DMS 273 treated with DMSO at 0.1 percent for 48 hours (cell line): Measurements from ENCODE around the gene FGR.
"Not testable (repeated sequence)": the region's sequence is repeated elsewhere in the genome, so short reads cannot be mapped to it uniquely, and the experiment has no call there.

Experiments used
- DNase-seq: peaks from one replicate; lab custom pipeline; 2025; lab: John Stamatoyannopoulos, UW

The FGR gene

DNA sequence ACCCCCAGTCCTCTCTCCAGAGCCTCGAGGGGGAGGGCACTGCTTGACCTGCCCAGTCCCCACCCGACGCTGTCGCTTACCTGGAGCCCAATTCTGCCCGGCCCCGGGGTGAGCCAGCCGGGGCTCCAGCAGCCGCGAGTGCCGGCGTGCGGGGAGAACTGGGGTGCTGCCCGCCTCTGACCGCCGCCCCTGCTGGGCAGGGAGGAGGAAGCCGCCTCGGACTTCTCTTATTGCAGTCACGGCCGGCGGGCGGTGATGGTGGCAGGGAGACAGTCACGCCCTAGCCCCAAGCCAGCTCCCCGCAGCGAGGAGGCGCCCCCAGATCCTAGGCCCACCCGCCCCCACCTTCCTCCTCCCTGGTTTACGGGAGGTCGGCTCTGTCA is at the start of gene FGR:
FGR (minus strand) TSS at position 201 of the 383 bp plus-strand sequence. CDS start 11,269 bp downstream, outside the sequence.
- no peak for DNase-seq

DNA sequence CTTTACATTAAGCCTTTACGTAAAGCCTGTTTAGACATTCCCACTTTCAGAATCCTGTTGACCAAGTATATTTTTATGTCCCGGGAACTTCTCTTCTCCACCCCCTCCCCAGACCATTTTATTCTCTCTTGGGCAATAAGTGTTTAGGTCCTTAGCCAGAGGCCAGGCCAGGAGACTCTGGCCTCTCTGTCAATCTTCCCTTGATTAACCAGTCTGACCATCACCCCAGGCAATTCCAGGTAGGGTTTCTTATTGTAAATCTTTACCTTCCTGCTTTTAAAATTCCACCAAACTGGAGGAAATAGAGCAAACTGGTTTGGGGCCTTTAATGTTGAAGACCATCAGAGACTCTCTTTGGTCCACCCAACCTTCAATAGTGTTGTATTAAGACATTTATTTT is 49.2 kb upstream of the FGR start:
- DNase-seq, result no peak

DNA sequence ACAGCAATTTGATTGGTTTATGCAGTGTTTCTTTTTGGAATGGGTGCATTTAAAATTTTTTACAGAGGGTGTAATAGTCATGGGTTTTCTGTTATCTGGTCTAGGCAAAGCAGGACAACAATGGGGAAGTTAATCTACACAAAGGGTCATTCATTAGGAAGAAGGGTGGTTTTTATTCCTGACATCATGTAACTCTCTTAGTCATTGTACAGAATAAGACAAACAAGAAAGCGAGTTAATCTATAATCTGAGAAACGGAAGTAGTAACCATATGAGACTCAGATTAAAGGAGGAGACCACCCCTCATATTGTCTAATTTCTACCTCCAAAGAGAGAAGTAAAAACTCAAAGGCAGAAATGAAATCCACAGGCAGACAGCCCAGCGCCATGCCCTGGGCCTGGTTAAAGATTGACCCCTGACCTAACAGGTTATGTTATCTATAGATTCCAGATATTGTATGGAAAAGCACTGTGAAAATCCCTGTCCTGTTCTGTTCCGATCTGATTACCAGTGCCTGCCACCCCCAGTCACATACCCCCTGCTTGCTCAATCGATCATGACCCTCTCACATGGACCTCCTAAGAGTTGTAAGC is 47.5 kb upstream of the FGR start:
- DNase-seq, result no peak

DNA sequence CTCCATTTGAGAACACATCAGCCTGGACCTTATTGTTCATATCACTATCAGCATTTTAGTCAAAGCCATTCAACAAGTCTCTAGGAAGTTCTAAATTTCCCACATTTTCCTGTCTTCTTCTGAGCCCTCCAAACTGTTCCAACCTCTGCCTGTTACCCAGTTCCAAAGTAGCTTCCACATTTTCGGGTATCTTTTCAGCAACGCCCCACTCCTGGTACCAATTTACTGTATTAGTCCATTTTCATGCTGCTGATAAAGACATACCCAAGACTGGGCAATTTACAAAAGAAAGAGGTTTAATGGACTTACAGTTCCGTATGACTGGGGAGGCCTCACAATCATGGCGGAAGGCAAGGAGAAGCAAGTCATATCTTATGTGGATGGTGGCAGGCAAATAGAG is 46.6 kb upstream of the FGR start:
- DNase-seq, result not testable (repeated sequence)

DNA sequence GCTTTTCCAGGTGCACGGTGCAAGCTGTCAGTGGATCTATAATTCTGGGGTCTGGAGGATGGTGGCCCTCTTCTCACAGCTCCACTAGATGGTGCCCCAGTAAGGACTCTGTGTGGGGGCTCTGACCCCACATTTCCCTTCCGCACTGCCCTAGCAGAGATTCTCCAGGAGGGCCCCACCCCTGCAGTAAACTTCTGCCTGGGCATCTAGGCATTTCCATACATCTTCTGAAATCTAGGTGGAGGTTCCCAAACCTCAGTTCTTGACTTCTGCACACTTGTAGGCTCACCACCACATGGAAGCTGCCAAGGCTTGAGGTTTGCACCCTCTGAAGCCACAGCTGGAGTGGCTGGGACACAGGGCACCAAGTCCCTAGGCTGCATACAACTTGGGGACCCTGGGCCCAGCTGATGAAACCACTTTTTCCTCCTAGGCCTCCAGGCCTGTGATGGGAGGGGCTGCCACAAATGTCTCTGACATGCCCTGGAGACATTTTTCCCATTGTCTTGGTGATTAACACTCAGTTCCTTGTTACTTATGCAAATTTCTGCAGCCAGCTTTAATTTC is 45.3 kb upstream of the FGR start:
- DNase-seq, result not testable (repeated sequence)

DNA sequence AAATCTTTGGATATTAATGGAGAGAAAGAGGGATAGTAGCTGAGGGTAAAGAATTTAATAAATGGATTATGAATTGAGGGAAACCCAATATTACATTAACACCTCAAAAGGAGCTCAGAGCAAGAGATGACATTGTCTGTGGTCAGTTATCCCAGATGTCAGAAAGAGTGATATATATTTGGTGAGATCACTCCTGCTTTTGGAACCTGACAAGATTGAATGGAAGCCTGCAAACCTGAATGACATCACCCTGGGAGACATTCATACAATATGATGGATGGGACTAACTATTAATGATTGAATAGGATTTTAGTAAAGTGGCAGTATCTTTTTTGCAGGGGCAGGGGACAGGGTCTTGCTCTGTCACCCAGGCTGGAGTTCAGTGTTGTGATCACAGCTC is 43.8 kb upstream of the FGR start:
- no peak for DNase-seq

DNA sequence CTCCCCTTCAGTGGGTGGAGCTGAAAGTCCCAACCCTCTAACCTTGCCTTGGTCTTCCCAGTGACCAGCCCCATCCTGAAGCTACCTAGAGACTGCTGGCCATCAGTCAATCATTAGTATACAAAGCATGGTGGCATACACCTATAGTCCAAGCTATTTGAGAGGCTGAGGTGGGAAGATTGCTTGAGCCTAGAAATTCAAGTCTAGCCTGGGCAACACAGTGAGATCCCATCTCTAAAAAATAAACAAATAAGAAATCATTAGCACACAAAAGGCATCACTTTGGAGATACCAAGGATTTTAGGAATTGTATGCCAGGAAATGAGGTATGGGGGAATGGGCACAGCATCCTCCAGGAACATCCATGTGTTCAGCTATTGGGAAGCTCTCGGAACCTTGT is 41.4 kb upstream of the FGR start:
- no peak for DNase-seq

DNA sequence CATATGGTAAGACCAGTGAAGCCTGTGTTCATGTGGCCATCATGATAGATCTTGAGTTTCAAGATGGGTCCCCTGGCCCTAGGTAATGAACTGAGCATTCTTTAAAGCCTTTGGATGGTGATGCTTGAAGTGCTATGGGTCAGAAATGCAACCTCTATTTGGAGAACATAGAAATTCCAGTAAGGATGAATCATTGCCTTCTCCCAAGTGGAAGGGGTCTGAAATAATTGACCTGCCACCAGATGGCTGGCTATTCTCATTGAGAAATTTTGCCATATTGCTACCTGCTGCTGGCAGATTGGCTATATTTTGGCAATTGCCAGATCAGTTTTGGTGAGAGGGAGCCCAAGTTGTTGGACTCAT is 37.7 kb upstream of the FGR start:
- no peak for DNase-seq

DNA sequence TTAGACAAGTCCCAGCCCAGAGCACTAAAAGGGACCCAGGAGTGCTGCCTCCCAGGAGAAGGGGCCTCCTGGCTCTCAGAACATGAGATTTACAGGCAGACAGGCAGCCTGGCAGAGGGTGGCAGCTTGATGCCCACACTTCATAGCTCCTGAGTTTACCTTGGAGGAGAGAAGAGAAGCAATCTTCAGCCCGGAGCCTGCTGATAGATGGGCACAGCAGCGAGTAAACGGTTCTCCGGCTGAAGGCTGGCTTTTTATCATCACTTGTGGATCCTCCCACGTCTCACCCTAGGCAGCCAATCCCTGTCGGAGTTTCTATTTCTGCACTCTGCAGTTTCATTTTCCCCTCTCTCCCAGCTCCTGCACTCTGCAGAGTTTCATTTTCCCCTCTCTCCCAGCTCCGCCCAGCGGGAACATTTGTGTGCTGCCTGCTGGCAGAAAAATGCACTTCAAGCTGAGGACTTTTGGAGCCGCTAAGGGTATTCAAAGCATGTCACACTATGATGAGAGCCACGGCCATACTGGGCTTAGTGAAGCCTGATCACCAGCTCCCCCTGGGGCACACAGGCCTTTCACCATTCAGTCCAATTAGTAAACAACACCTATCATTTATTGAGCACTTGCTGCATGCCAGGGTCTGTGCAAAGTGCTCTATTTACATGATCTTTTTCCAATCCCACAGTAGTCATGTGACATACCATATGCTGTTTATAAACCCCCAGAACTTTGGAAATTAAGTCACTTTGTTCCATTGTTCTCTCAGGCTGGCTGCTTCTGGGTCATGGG is 37.2 kb upstream of the FGR start, which contains the start of gene IFI6:
IFI6 (minus strand) TSS at position 229 of the 786 bp plus-strand sequence. CDS start 2,878 bp downstream, outside the sequence.
- DNase-seq, result peak; percentile 98

DNA sequence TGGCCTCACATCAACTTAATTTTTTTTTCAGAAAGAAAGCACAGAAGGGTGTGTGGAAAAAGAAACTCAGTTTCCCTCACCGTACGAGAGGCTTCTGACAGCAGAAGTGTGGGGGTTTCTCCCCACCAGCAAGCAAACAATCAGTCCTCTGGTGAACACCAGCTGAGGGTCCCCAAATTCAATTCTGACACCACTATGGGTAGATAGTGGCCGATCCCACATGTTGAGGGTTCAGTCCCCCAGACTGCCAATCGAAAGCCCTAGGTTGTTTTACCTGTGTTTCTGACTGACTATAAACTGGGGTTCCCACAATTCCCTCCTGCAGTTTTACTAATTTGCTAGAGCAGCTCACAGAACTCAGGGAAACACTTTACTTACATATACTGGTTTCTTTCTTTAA is 34.9 kb upstream of the FGR start:
- DNase-seq, result no peak

DNA sequence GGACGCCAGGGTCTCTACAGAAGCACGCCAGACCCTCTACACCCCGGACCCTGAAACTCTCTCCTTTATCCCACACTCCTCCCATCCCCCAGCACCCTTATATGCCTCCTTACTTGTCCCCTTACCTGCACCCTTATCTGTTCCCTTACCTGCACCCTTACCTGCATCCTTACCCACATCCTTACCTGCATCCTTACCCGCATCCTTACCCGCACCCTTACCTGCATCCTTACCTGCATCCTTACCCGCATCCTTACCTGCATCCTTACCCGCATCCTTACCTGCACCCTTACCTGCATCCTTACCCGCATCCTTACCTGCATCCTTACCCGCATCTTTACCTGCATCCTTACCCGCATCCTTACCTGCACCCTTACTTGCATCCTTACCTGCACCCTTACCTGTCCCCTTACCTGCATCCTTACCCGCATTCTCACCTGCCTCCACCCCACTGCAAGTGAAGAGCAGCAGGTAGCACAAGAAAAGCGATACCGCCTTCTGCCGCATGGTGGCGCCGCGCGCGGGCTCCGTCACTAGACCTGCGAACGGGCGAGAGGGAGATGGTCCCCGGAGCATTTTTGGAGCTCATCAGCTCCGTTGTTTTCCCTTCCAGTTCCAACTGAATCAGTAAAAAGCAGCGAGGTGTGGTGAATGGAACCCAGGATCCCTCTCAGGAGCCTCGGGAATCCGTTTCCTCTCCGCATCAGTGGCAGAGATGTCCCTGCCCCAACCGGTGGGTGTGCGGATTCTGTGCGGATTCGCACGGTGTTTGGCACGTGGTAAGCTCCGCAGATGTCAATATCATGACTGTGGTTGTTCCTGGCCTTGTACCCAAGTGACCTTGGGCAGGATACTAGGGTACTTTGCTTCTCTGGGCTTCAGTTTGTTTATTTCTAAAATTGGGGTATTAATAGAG is 34.1 kb upstream of the FGR start:
- DNase-seq, result no peak

DNA sequence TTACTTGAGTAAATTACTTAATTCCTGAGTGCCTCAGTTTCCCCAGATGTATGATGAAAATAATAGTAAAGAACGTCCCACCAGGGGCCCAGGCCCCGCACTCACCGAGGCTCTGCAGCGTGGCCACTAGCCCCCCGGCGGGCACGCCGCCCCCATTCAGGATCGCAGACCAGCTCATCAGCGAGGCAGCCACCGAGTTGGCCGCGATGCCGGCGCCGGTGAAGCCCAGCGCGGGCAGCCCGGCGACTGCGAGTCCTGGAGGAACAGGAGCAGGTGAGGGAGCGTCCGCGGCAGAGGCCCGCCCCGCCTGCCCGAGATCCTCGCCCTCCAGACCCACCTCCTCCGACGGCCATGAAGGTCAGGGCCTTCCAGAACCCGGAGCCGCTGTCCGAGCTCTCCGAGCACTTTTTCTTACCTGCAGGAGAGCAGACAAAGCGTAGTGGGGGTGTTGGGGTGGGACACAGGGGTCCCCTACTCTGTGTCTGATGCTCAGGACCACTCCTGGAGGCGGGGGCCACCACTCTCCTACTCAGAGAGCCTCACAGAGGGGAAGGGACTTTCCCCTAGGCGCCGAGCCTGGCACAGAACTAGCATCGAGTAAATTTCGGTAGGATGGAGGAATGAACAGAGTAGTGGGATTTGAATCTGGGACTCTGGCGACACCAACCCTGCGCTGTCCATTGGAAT is 33.3 kb upstream of the FGR start:
- DNase-seq, result no peak

DNA sequence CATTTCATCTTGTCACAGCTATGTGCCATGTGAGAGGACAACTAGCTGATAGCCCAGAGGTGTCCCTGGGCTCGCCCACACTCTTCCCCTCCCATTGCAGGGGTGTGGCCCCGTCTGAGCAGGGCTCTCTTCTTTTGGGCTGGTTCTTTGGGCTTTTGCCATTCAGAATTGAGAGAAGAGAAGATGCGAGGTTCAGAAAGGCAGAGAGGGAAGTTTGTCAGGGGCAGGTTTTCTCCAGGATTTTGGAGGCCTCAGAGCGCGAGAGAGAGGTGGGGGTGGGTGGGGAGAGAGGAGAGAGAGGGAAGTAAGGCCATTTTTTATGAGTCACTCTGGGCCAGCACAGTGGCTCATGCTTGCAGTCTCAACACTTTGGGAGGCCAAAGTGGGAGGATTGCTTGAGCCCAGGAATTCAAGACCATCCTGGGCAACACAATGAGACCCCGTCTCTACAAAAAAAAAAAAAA is 31.8 kb upstream of the FGR start:
- no peak for DNase-seq

DNA sequence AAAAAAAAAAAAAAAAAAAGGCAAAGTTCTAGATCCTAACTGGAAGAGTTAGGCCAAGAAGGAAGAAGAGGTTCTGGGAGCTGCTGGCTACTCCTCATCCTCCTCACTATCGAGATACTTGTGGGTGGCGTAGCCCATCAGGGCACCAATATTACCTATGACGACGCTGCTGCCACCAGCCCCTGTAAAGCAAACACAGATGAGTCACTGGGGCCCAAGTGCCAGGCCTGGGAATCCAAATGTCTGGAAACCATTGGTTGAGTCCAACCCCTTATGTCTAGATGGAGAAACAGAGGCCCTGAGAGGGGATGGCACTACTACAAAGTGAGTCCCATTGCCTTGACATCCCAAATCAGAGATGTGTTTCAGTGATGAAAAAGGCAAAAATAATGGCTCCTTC is 31.3 kb upstream of the FGR start:
- no peak for DNase-seq

DNA sequence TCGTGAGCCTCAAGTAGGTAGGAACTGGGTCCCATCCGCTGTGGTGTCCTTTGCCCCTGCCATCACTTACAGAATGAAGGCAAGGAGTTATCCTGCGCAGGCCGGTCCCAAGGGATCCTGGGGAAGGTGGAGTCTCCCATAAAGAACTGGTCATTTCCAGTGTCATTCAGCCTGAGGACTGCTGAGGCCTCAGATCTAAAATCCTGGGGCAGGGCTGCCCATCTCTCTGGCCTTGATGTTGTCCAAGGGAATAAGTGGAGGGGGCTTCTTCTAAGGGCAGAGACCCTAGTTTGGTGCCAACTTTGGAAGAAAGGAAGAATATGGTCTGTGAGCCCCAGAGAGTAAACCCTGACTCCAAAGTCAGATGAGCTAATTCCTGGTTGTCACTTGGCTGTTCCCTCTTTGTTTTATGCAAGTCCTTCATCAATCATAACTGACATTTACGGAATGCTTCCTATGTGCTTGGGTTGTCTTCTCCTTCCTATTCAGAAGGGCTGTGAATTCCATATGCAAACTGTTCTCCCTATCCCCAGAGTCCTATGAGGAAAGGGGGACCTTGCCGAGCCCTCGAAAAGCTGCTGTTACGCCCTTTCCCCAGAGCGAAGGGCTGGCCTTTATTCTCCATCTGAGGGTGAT is 30.1 kb upstream of the FGR start:
- no peak for DNase-seq

DNA sequence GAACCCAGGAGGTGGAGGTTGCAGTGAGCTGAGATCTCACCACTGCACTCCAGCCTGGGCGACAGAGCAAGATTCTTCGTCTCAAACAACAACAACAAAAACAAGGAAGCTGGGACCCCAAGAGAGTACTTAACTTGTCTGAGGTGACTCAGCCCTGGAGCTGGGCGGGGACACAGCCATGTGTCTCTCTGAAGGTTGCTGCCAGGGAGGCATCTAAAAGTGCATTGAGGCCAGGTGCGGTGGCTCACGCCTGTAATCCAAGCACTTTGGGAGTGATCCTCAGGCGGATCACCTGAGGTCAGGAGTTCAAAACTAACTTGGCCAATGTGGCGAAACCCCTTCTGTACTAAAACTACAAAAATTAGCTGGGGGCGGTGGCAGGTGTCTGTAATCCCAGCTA is 29.3 kb upstream of the FGR start:
- DNase-seq, result no peak

DNA sequence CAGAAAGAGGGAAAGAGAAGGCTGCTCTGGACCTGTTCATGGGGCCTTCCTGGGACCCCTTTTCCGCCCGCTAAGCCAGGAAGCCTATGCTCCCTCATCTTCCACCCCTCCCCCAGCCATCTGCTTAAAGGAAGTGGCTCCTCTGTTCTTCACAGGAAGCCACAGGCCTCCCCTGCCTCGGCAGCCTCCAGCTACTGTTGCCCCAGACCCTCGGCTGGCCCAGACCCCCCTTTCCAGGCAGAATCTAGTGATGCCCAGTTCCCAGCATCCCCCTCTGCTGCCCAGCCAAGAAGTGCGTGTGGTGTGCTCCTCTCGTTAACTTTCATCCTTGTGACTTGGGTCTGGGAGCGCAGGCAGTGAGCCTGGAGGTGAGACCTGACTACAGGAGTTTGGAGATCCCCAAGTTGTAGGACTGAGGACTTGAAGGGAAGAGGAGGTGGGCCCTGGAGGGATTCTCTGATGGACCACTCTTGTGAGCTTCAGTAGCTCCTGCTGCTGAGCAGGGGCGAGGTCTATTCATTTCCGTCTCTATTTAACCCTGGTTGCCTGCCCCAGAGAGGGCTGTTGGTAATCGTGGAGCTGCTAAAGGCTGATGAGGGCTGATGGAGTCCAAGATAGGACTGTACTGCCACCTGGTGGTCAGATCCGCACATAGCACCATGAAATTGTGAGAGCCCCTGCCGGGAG is 27.9 kb upstream of the FGR start:
- DNase-seq, result peak; percentile 47

DNA sequence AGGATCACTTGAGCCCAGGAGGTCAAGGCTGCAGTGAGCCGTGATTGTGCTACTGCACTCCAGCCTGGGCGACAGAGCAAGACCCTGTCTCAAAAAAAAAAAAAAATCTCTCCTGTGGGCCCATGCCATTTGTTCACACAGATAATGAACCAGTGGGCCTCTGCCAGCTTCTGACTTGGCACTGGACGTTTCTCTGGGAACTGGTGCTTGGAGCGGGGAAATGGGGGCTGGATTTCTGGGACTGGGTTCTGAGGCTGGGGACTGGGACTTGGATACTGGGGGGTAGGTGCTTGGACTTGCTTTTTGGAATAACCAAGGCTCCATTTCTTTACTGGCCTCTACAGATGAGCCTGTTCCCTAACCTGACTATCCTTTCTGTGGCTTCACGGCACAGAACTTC is 27.3 kb upstream of the FGR start:
- DNase-seq, result no peak

DNA sequence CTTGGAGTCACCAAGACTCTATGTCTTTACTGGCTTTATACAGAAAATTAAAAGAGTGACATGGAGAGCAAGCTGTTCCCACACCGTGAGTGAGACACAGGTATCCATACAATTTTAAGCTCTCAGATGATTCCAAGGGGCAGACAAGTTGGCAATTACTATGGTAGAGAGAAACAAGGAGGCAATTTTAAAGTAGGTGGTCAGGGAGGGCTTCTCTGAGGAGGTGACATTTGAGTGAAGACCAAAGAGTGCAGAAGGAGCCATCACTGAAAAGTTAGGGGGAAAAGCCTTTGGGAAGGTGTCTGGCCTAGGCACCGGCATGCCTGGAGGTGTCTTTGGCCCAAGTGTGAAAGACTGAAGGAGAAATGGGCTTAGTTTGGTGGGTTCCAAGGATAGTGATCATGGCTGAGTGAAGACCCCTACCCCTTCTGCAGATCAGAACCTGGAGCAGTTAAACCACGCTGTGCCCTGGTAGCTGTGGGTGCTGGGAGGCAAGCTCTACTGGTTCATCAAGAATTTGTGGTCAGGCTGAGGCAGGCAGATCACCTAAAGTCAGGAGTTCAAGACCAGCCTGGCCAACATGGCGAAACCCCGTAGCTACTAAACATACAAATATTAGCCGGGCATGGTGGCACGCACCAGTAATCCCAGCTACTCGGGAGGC is 26.6 kb upstream of the FGR start:
- DNase-seq, result no peak

DNA sequence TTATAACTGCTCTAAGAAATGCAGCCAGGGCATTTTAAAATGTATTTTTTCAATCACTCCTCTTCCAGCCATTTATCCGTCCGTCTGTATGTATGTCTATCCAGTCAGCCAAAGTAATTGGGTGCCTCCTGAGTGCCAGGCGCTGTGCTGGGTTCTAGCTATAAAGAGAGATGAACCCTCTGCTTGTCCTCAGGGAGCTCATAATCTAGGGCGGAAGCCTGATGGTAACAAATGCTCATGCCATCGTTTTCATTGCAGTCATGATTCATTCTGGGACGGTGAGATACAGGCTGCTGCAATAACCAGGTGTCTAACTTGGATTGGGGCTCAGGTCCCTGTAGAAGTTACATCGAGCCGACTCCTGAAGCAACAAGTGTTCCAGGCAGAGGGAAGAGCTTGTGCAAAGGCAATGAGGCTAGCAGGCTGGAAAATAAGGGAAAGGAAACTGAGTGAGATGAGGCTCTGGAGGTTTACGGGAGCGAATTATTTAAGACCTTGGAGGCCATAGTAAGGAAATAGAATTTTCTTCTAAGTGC is 25.4 kb upstream of the FGR start:
- no peak for DNase-seq
